Esophagus muscularis mucosa (tissue), 4 donors: Measurements from ENCODE around the gene RBPJ. TPM values are rescaled to one million over a fixed set of nuclear protein-coding genes. Genes with fewer than 3 reads are reported as not detected.

Source experiments
- DNase-seq: peaks from one replicate; pipeline ENCODE4 v3.0.0-alpha.2; 2017; ENCODE audit errors: extremely low spot score
- H3K27ac ChIP-seq, 4 donors: fragments of 200-600 bp; sonication (generic); replicated peaks in 1 of 4; 1 replicate in 3 of 4; 2 replicates in 1 of 4; pipeline ENCODE4 v1.5.1; 2016 to 2019; ENCODE audit warnings: mild to moderate bottlenecking in 1 of 4
- H3K27me3 ChIP-seq, 4 donors: fragments of 200-600 bp; sonication (generic); one replicate each; pipeline versions ENCODE4 v1.5.1 to v1.6.0; 2016 to 2019
- H3K36me3 ChIP-seq, 4 donors: fragments of 200-600 bp; sonication (generic); one replicate each; pipeline ENCODE4 v1.5.1; 2016 to 2019
- H3K4me1 ChIP-seq, 4 donors: fragments of 200-600 bp; sonication (generic); one replicate each; pipeline ENCODE4 v1.5.1; 2016 to 2019
- H3K4me3 ChIP-seq, 4 donors: fragments of 200-600 bp; sonication (generic); 1 replicate in 2 of 4; 2 replicates in 2 of 4; pipeline ENCODE4 v1.5.1; 2016 to 2019; ENCODE audit warnings: mild to moderate bottlenecking in 4 of 4, moderate library complexity in 1 of 4
- H3K9me3 ChIP-seq, 4 donors: fragments of 200-600 bp; sonication (generic); 1 replicate in 3 of 4; 2 replicates in 1 of 4; pipeline ENCODE4 v1.5.1; 2016 to 2019
- CTCF ChIP-seq, 3 experiments: fragments of 200-600 bp in 2 of 3; fragments of 450-650 bp in 1 of 3; sonication (generic) in 2 of 3; IDR thresholded peaks; one replicate each; pipeline ENCODE4 v1.5.1; 2017 to 2019; ENCODE audit warnings: antibody characterized with exemption in 3 of 3, mild to moderate bottlenecking in 2 of 3, moderate library complexity in 1 of 3
- EP300 ChIP-seq: sonication (generic); formaldehyde crosslinking; IDR thresholded peaks from one replicate; pipeline ENCODE4 v1.6.1; 2017; ENCODE audit warnings: antibody characterized with exemption
- POLR2A ChIP-seq: fragments of 450-650 bp; IDR thresholded peaks from one replicate; pipeline ENCODE4 v1.6.1; 2017; ENCODE audit warnings: antibody characterized with exemption, moderate library complexity, mild to moderate bottlenecking, low read depth
- POLR2AphosphoS5 ChIP-seq, 2 donors: sonication (generic); formaldehyde crosslinking; IDR thresholded peaks; one replicate each; pipeline ENCODE4 v1.6.1; 2017; ENCODE audit warnings: antibody characterized with exemption in 2 of 2
- WGBS: methylation state at CpG from one replicate; pipeline ENCODE4 v1.1.5; 2018; 5-methylcytosine and 5-hydroxymethylcytosine counted together
- intact Hi-C: fragments of 100-400 bp; cut with DNase I; formaldehyde crosslinking; loops from one replicate; pipeline ENCODE4 v1.15.1; 2023
- total RNA-seq, 4 donors: library from RNA; depleted of rRNA; stranded (reverse); fragments of >200 nt; gene quantifications; one replicate each; pipeline versions ENCODE4 v1.1.0 to v1.2.1, GENCODE V29; 2016

The RBPJ gene
- total RNA-seq, 4 donors from 2014 or later, result 49.7 to 75.2 (median 60.8) TPM

GRCh38 chr4:26482508-26483462 is 162.0 kb downstream of the RBPJ start:
- Histone ChIP-seq H3K9me3 (no peaks in the 10 kb centered on the region), H3K36me3 (no peaks in the 10 kb centered on the region), H3K27ac (peak overlapping the region in 2 of 4 donors; percentile 13 to 69), H3K4me1 (peaks cover 0 to 25% (median 24%) of the 10 kb centered on the region in 4 donors), H3K27me3 (no peaks in the 10 kb centered on the region), H3K4me3 (no peak overlapping the region)
- no peak for DNase-seq
- TF ChIP-seq POLR2AphosphoS5 (IDR thresholded peaks at IDR 0.05), result no peak
- no peak for TF ChIP-seq CTCF (IDR thresholded peaks at IDR 0.05)
- TF ChIP-seq POLR2A, result no peak
- no peak for TF ChIP-seq EP300
- WGBS, result 51% methylated on average over 3 of the region's 3 CpGs
- intact Hi-C loops, result no loop called here

GRCh38 chr4:26484032-26484515 is 163.3 kb downstream of the RBPJ start:
- DNase-seq, result no peak
- H3K4me3 ChIP-seq, result no peak overlapping the region
- no peak for TF ChIP-seq EP300
- TF ChIP-seq POLR2AphosphoS5 (IDR thresholded peaks at IDR 0.05), result no peak
- TF ChIP-seq POLR2A, result no peak
- no peak for TF ChIP-seq CTCF (IDR thresholded peaks at IDR 0.05)
- intact Hi-C loops, result no loop called here
- H3K36me3 ChIP-seq, result no peaks in the 10 kb centered on the region
- no peaks in the 10 kb centered on the region for H3K9me3 ChIP-seq
- peaks cover 0 to 25% (median 24%) of the 10 kb centered on the region in 4 donors for H3K4me1 ChIP-seq
- peak overlapping the region in 2 of 4 donors; percentile 34 to 69 for H3K27ac ChIP-seq
- 26% methylated on average over 2 of the region's 2 CpGs for WGBS
- no peaks in the 10 kb centered on the region for H3K27me3 ChIP-seq

- Histone ChIP-seq H3K9me3 (no peaks in the 10 kb centered on the region), H3K36me3 (no peaks in the 10 kb centered on the region), H3K27me3 (no peaks in the 10 kb centered on the region), H3K4me1 (peaks cover 0 to 25% (median 24%) of the 10 kb centered on the region in 4 donors), H3K4me3 (no peak overlapping the region), H3K27ac (peak overlapping the region in 1 of 4 donors; percentile 34)
- intact Hi-C loops, result no loop called here
- WGBS, result 70% methylated on average over 5 of the region's 5 CpGs
- no peak for TF ChIP-seq POLR2A
- TF ChIP-seq EP300, result no peak
- no peak for TF ChIP-seq CTCF (IDR thresholded peaks at IDR 0.05)
- TF ChIP-seq POLR2AphosphoS5 (IDR thresholded peaks at IDR 0.05), result no peak
- DNase-seq, result no peak
These were observed 163.7 kb downstream of the RBPJ start for GRCh38 chr4:26484516-26484915.

Other genes with a start within 250 kb of the RBPJ start
- gene CCKAR, start 169.5 kb downstream of the RBPJ start, total RNA-seq, result 1 to 10 TPM; 1.2 to 3.4 (median 1.5) TPM